Cardiac fibroblast (primary cell): Measurements from ENCODE around the gene LYPD6B.

Source experiments
- DNase-seq, 2 donors: peaks; one replicate each; pipeline versions ENCODE4 v3.0.0 to v3.0.0-alpha.2; 2010; ENCODE audit warnings: low read depth in 2 of 2
- H3K4me3 ChIP-seq, 2 donors: replicated peaks in 1 of 2; 1 replicate in 1 of 2; 2 replicates in 1 of 2; pipeline ENCODE4 v1.5.1; 2011; ENCODE audit warnings: low read depth in 2 of 2, low read length in 2 of 2, mild to moderate bottlenecking in 2 of 2, moderate library complexity in 1 of 2
- CTCF ChIP-seq: IDR thresholded peaks from one replicate; pipeline ENCODE4 v1.5.1; 2011; ENCODE audit warnings: low read depth, mild to moderate bottlenecking, low read length, inconsistent platforms

Gene LYPD6B

GRCh38 chr2:149100739-149101699, 62.5 kb downstream of the LYPD6B start:
- no peak for DNase-seq
- H3K4me3 ChIP-seq = no peak overlapping the region
- no peak for TF ChIP-seq CTCF

GRCh38 chr2:149101818-149102217, 63.3 kb downstream of the LYPD6B start:
- TF ChIP-seq CTCF = no peak
- no peak overlapping the region for H3K4me3 ChIP-seq
- DNase-seq = no peak

- no peak for DNase-seq
- TF ChIP-seq CTCF = no peak
- H3K4me3 ChIP-seq = no peak overlapping the region
Observed at GRCh38 chr2:149103081-149103620, 64.7 kb downstream of the LYPD6B start.

GRCh38 chr2:149104221-149104620, 65.7 kb downstream of the LYPD6B start:
- H3K4me3 ChIP-seq = no peak overlapping the region
- TF ChIP-seq CTCF = no peak
- no peak for DNase-seq

- no peak for DNase-seq
- no peak for TF ChIP-seq CTCF
- no peak overlapping the region for H3K4me3 ChIP-seq
Observed at GRCh38 chr2:149112068-149112467, 73.6 kb downstream of the LYPD6B start.

- no peak for DNase-seq
- no peak for TF ChIP-seq CTCF
- no peak overlapping the region for H3K4me3 ChIP-seq
Observed at GRCh38 chr2:149112713-149113112, 74.2 kb downstream of the LYPD6B start.
